Activated CD8-positive, alpha-beta T cell treated with anti-CD3 and anti-CD28 coated beads, Interleukin-2, amount 10 ng/mL, durations not matched to agents 7 days and 5 days (primary cell): ENCODE measurements around the gene B4GALNT4. TPM values are rescaled to one million over a fixed set of nuclear protein-coding genes. Genes with fewer than 3 reads are reported as not detected.

Experiments
- ATAC-seq: fragments of 150-1000 bp; cut with Tn5 transposase; one replicate; pipeline ENCODE4 v1.10.0; 2021; ENCODE audit warnings: moderate library complexity
- CTCF ChIA-PET: fragments of 350-600 bp; sonication (Branson Sonifier 250); formaldehyde crosslinking; loops from one replicate; lab custom pipeline; 2021; ENCODE audit warnings: antibody characterized with exemption; lab: Charles Lee
- POLR2A ChIA-PET: fragments of 350-600 bp; sonication (Branson Sonifier 250); formaldehyde crosslinking; loops from one replicate; lab custom pipeline; 2021; ENCODE audit warnings: antibody characterized with exemption; lab: Charles Lee
- DNase-seq: peaks from one replicate; pipeline ENCODE4 v3.0.0-alpha.2; 2020
- H3K27ac Mint-ChIP-seq: one replicate; pipeline ENCODE4 v1.8.0; 2021; ENCODE audit warnings: mild to moderate bottlenecking, mixed read lengths
- H3K27me3 Mint-ChIP-seq: one replicate; pipeline ENCODE4 v1.8.0; 2021; ENCODE audit warnings: low read depth, mixed read lengths
- H3K36me3 Mint-ChIP-seq: one replicate; pipeline ENCODE4 v1.8.0; 2021; ENCODE audit warnings: low read depth, mixed read lengths
- H3K4me1 Mint-ChIP-seq: one replicate; pipeline ENCODE4 v1.8.0; 2021; ENCODE audit warnings: low read depth, mixed read lengths
- H3K4me3 Mint-ChIP-seq: one replicate; pipeline ENCODE4 v1.8.0; 2021; ENCODE audit warnings: mild to moderate bottlenecking, mixed read lengths
- H3K9me3 Mint-ChIP-seq: one replicate; pipeline ENCODE4 v1.8.0; 2022; ENCODE audit warnings: mixed read lengths; ENCODE audit not compliant: insufficient read depth
- total RNA-seq, 2 experiments: library from RNA; stranded (reverse); gene quantifications; one replicate each; pipeline ENCODE4 v1.2.3, GENCODE V29; 2021

Gene B4GALNT4
- total RNA-seq, 2 experiments from 2014 or later: 0.26 to 0.52 TPM

GRCh38 chr11:371716-372590 lies 2.7 kb downstream of the B4GALNT4 start:
- peaks cover 8% of the 10 kb centered on the region for H3K36me3 Mint-ChIP-seq
- ATAC-seq (no peak), DNase-seq (no peak)
- H3K4me3 Mint-ChIP-seq: no peak overlapping the region
- no peaks in the 10 kb centered on the region for H3K9me3 Mint-ChIP-seq
- H3K4me1 Mint-ChIP-seq: peaks cover 8% of the 10 kb centered on the region
- CTCF ChIA-PET: interaction anchor here (1.3 kb wide), 1 partner anchor 121 kb away, joined by 4 read pairs; no protein-coding TSS in a partner anchor
- peaks cover 30% of the 10 kb centered on the region for H3K27me3 Mint-ChIP-seq
- H3K27ac Mint-ChIP-seq: no peak overlapping the region
- POLR2A ChIA-PET: no interaction called here

- Mint-ChIP-seq H3K36me3 (peaks cover 8% of the 10 kb centered on the region), H3K27me3 (peaks cover 21% of the 10 kb centered on the region), H3K4me3 (no peak overlapping the region), H3K9me3 (no peaks in the 10 kb centered on the region), H3K27ac (no peak overlapping the region), H3K4me1 (peaks cover 6% of the 10 kb centered on the region)
- no peak for DNase-seq
- POLR2A ChIA-PET: interaction anchor here (0.6 kb wide), 1 partner anchor 131 kb away, joined by 3 read pairs; no protein-coding TSS in a partner anchor
- CTCF ChIA-PET: no interaction called here
- no peak for ATAC-seq
Observed at GRCh38 chr11:372809-373715, 3.8 kb downstream of the B4GALNT4 start.

- CTCF ChIA-PET: no interaction called here
- Mint-ChIP-seq H3K9me3 (no peaks in the 10 kb centered on the region), H3K27ac (peak overlapping the region; percentile 69), H3K27me3 (peaks cover 15% of the 10 kb centered on the region), H3K4me3 (no peak overlapping the region), H3K4me1 (no peaks in the 10 kb centered on the region), H3K36me3 (peaks cover 6% of the 10 kb centered on the region)
- DNase-seq: no peak
- no peak for ATAC-seq
- POLR2A ChIA-PET: no interaction called here
Observed at GRCh38 chr11:373716-374551, 4.6 kb downstream of the B4GALNT4 start.

- ChIA-PET POLR2A (no interaction called here), CTCF (no interaction called here)
- Mint-ChIP-seq H3K4me1 (no peaks in the 10 kb centered on the region), H3K27me3 (peaks cover 10% of the 10 kb centered on the region), H3K27ac (peak overlapping the region; percentile 15), H3K36me3 (peaks cover 6% of the 10 kb centered on the region), H3K4me3 (no peak overlapping the region), H3K9me3 (no peaks in the 10 kb centered on the region)
- no peak for ATAC-seq
- no peak for DNase-seq
Observed at GRCh38 chr11:375065-376025, 6.0 kb downstream of the B4GALNT4 start.

- CTCF ChIA-PET: interaction anchor here (0.6 to 0.9 kb wide), 2 partner anchors 20 to 142 kb away, joined by 3 read pairs; no protein-coding TSS in a partner anchor
Observed at GRCh38 chr11:376531-377173, 7.4 kb downstream of the B4GALNT4 start.

GRCh38 chr11:377174-377865 lies 8.0 kb downstream of the B4GALNT4 start:
- no peaks in the 10 kb centered on the region for H3K9me3 Mint-ChIP-seq
- CTCF ChIA-PET: interaction anchor here (0.6 to 0.9 kb wide), 2 partner anchors 19 to 142 kb away, joined by 3 read pairs; no protein-coding TSS in a partner anchor
- no peak overlapping the region for H3K27ac Mint-ChIP-seq
- POLR2A ChIA-PET: no interaction called here
- ATAC-seq (no peak), DNase-seq (no peak)
- H3K36me3 Mint-ChIP-seq: peaks cover 6% of the 10 kb centered on the region
- peaks cover 5% of the 10 kb centered on the region for H3K4me1 Mint-ChIP-seq
- peaks cover 3% of the 10 kb centered on the region for H3K27me3 Mint-ChIP-seq
- no peak overlapping the region for H3K4me3 Mint-ChIP-seq

More at GRCh38 chr11:376531-377173, 7.4 kb downstream of the B4GALNT4 start:
- ATAC-seq: no peak
- no peak overlapping the region for H3K4me3 Mint-ChIP-seq
- H3K36me3 Mint-ChIP-seq: peaks cover 6% of the 10 kb centered on the region
- no peaks in the 10 kb centered on the region for H3K9me3 Mint-ChIP-seq
- no peak overlapping the region for H3K27ac Mint-ChIP-seq
- H3K4me1 Mint-ChIP-seq: no peaks in the 10 kb centered on the region
- DNase-seq: no peak
- H3K27me3 Mint-ChIP-seq: no peaks in the 10 kb centered on the region
- POLR2A ChIA-PET: no interaction called here

- H3K36me3 Mint-ChIP-seq: peaks cover 6% of the 10 kb centered on the region
- ATAC-seq (no peak), DNase-seq (no peak)
- POLR2A ChIA-PET: no interaction called here
- peaks cover 6% of the 10 kb centered on the region for H3K4me1 Mint-ChIP-seq
- H3K27me3 Mint-ChIP-seq: peaks cover 3% of the 10 kb centered on the region
- CTCF ChIA-PET: no interaction called here
- H3K27ac Mint-ChIP-seq: no peak overlapping the region
- no peaks in the 10 kb centered on the region for H3K9me3 Mint-ChIP-seq
- no peak overlapping the region for H3K4me3 Mint-ChIP-seq
Observed at GRCh38 chr11:377883-378500, 8.7 kb downstream of the B4GALNT4 start.

GRCh38 chr11:379205-380094 lies 10.2 kb downstream of the B4GALNT4 start:
- no peak overlapping the region for H3K4me3 Mint-ChIP-seq
- ChIA-PET CTCF (no interaction called here), POLR2A (interaction anchor here (0.9 kb wide), 1 partner anchor 202 kb away, joined by 3 read pairs; no protein-coding TSS in a partner anchor)
- DNase-seq (no peak), ATAC-seq (no peak)
- peaks cover 3% of the 10 kb centered on the region for H3K27me3 Mint-ChIP-seq
- peaks cover 6% of the 10 kb centered on the region for H3K4me1 Mint-ChIP-seq
- no peak overlapping the region for H3K27ac Mint-ChIP-seq
- no peaks in the 10 kb centered on the region for H3K9me3 Mint-ChIP-seq
- no peaks in the 10 kb centered on the region for H3K36me3 Mint-ChIP-seq

- no peaks in the 10 kb centered on the region for H3K36me3 Mint-ChIP-seq
- H3K27ac Mint-ChIP-seq: no peak overlapping the region
- peaks cover 6% of the 10 kb centered on the region for H3K4me1 Mint-ChIP-seq
- H3K9me3 Mint-ChIP-seq: no peaks in the 10 kb centered on the region
- ChIA-PET POLR2A (interaction anchor here (0.9 kb wide), 1 partner anchor 201 kb away, joined by 3 read pairs; no protein-coding TSS in a partner anchor), CTCF (no interaction called here)
- DNase-seq (no peak), ATAC-seq (no peak)
- peaks cover 3% of the 10 kb centered on the region for H3K27me3 Mint-ChIP-seq
- no peak overlapping the region for H3K4me3 Mint-ChIP-seq
Observed at GRCh38 chr11:380095-380480, 10.8 kb downstream of the B4GALNT4 start.
